ENCODE measurements around the gene AGMO. TPM values are rescaled to one million over a fixed set of nuclear protein-coding genes. Genes with fewer than 3 reads are reported as not detected.

AGMO gene
- total and polyA plus RNA-seq, 2 experiments from 2014 or later, result 0.42 to 0.55 TPM

- TF ChIP-seq ZNF462 (CRISPR knock-in tag; IDR thresholded peaks at IDR 0.05), result no peak
- no peak for TF ChIP-seq ZNF331 (CRISPR knock-in tag; IDR thresholded peaks at IDR 0.05; ENCODE audit: low read depth)
- TF ChIP-seq JUNB (IDR thresholded peaks at IDR 0.05; ENCODE audit: unreplicated experiment), result no peak
- TF ChIP-seq NANOG (IDR thresholded peaks at IDR 0.05; ENCODE audit: borderline replicate concordance), result no peak
- no peak for TF ChIP-seq ZNF114 (CRISPR knock-in tag; IDR thresholded peaks at IDR 0.05)
Observed at GRCh38 chr7:15489383-15489782, 72.4 kb downstream of the AGMO start (continued).

GRCh38 chr7:15488401-15488800, 73.4 kb downstream of the AGMO start:
- H3K4me1 ChIP-seq (ENCODE audit: insufficient read depth), result no peaks in the 10 kb centered on the region
- no peak overlapping the region for H2AFZ ChIP-seq
- no peak overlapping the region for H3K27ac ChIP-seq (ENCODE audit: low read depth)
- Mint-ChIP-seq H3K4me1 (no peaks in the 10 kb centered on the region), H3K4me3 (no peak overlapping the region), H3K9me3 (no peaks in the 10 kb centered on the region), H3K27me3 (ENCODE audit: insufficient read depth, low read depth, poor library complexity) (no peaks in the 10 kb centered on the region), H3K27ac (no peak overlapping the region), H3K36me3 (ENCODE audit: low read depth) (no peaks in the 10 kb centered on the region)
- H3F3A ChIP-seq (replicated peaks; ENCODE audit: low read depth), result no peaks in the 10 kb centered on the region
- H3K4me2 ChIP-seq, result no peak overlapping the region
- no peaks in the 10 kb centered on the region for H3K79me2 ChIP-seq (replicated peaks; ENCODE audit: insufficient read depth)
- H3K4me3 ChIP-seq, result no peak overlapping the region
- no peaks in the 10 kb centered on the region for H3K36me3 ChIP-seq (ENCODE audit: insufficient read depth)
- ATAC-seq (no peak), DNase-seq (ENCODE audit: low spot score) (no peak)
- no peaks in the 10 kb centered on the region for H3K9me2 ChIP-seq (ENCODE audit: insufficient read depth)
- no peaks in the 10 kb centered on the region for H4K20me1 ChIP-seq (replicated peaks; ENCODE audit: insufficient read depth)
- no peaks in the 10 kb centered on the region for H3K27me3 ChIP-seq (ENCODE audit: insufficient read depth)
- TF ChIP-seq CREB1 (CRISPR knock-in tag; IDR thresholded peaks at IDR 0.05; ENCODE audit: low read depth) (no peak), POLR2AphosphoS5 (IDR thresholded peaks at IDR 0.05; ENCODE audit: low read depth) (no peak), STAT1 (IDR thresholded peaks at IDR 0.05; ENCODE audit: unreplicated experiment) (no peak), JUNB (IDR thresholded peaks at IDR 0.05; ENCODE audit: unreplicated experiment) (no peak), ZNF114 (CRISPR knock-in tag; IDR thresholded peaks at IDR 0.05) (no peak), REST (IDR thresholded peaks at IDR 0.05; ENCODE audit: unreplicated experiment) (no peak)
